Right atrium auricular region (tissue), 2 donors: ENCODE results near the gene POFUT2. TPM values are rescaled to one million over a fixed set of nuclear protein-coding genes. Genes with fewer than 3 reads are reported as not detected.
A peak's percentile ranks its signal among the peaks of the same experiment; 100 is the strongest.
"Not testable (repeated sequence)": the region's sequence is repeated elsewhere in the genome, so short reads cannot be mapped to it uniquely, and the experiment has no call there.

Experiments
- DNase-seq: peaks from one replicate; pipeline ENCODE4 v3.0.0-alpha.2; 2019; ENCODE audit warnings: low spot score
- H3K27ac ChIP-seq, 2 donors: fragments of 200-600 bp; sonication (generic); 1 replicate in 1 of 2; 2 replicates in 1 of 2; pipeline ENCODE4 v1.5.1; 2016 to 2019
- H3K27me3 ChIP-seq, 2 donors: fragments of 200-600 bp; sonication (generic); one replicate each; pipeline versions ENCODE4 v1.5.1 to v1.6.0; 2017 to 2019
- H3K36me3 ChIP-seq: fragments of 200-600 bp; sonication (generic); one replicate; pipeline ENCODE4 v1.5.1; 2016
- H3K4me1 ChIP-seq, 2 donors: fragments of 200-600 bp; sonication (generic); one replicate each; pipeline versions ENCODE4 v1.5.1 to v1.6.0; 2017 to 2019
- H3K4me3 ChIP-seq, 2 donors: fragments of 200-600 bp; sonication (generic); 1 replicate in 1 of 2; 2 replicates in 1 of 2; pipeline ENCODE4 v1.5.1; 2017 to 2019; ENCODE audit warnings: mild to moderate bottlenecking in 1 of 2, moderate library complexity in 1 of 2
- H3K9me3 ChIP-seq, 2 donors: fragments of 200-600 bp; sonication (generic); one replicate each; pipeline ENCODE4 v1.5.1; 2019
- CTCF ChIP-seq, 2 donors: fragments of 200-600 bp; sonication (generic); IDR thresholded peaks; one replicate each; pipeline ENCODE4 v1.5.1; 2019; ENCODE audit warnings: antibody characterized with exemption in 2 of 2
- total RNA-seq, 2 donors: library from RNA; depleted of rRNA; stranded (reverse); fragments of >200 nt; gene quantifications; one replicate each; pipeline ENCODE4 v1.1.0, GENCODE V29; 2016

Gene POFUT2
- total RNA-seq, 2 donors from 2014 or later, result 5.8 to 12.0 TPM

DNA sequence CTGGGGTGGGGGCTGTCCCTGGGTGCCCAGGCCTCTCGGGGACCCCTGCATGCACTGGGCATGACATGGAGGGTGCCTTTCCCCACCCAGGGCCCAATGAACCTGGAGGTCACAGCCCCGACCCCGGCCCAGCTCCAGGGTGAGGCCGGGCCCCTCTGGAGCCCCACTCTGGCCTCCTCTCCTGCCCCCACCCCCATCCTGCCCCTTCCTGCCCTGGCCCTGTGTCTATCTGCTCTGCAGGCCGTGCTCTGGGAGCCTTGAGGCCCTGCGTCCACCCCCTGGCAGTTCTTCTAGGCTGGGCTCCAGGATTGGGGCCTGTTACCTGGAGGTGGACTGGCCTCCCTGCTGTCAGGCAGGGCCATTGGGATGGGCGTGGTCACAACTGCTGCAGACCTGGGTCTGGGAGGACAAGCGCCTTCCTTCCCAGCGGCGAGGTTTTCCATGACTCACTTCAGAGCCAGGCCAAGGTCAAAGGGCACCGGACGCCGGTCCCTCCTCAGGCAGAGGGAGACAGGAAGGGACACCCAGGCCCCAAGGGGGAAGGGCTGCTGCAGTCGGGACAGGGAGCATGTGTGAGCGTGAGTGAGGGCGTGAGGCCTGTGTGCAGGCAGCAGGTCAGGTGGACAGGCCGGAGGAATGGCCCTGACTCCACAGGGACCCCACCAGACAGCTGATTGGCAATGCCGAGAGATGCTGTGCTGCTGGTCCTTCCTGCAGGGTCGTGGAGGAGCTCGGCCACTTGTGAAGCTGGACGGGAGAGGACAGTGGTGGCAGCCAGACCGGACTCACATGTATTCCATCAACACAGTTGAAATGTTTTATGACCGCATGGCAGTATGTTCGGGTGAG is 31.1 kb upstream of the POFUT2 start:
- H3K4me1 ChIP-seq, result peaks cover 0 to 60% of the 10 kb centered on the region in 2 donors
- no peaks in the 10 kb centered on the region for H3K36me3 ChIP-seq
- H3K4me3 ChIP-seq, result no peak overlapping the region
- DNase-seq, result peak; percentile 87
- no peaks in the 10 kb centered on the region for H3K27me3 ChIP-seq
- no peaks in the 10 kb centered on the region for H3K9me3 ChIP-seq
- peak overlapping the region; percentile 80 to 85 for H3K27ac ChIP-seq
- no peak for TF ChIP-seq CTCF (IDR thresholded peaks at IDR 0.05)

DNA sequence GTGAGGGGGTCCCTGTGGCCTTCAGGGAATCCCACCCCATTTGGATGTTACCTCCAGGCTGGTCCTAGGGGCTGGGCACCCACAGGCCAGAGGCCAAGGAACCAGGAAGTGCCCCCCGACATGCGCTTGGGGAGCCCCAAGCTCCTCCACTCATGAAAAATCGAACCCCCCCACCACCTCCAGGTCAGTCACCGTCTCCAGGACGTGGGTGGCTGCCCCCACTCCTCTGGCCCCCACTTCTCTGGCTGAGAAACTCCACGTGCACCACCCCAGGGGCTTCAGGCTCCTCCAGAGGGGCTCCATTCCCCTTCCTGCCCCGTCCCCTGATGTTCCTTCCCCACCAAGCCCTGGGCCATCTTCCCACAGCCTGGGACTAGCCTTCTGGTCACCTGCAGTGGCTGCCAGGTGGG is 30.5 kb upstream of the POFUT2 start:
- no peak overlapping the region for H3K4me3 ChIP-seq
- H3K4me1 ChIP-seq, result peaks cover 0 to 54% of the 10 kb centered on the region in 2 donors
- DNase-seq, result no peak
- no peak for TF ChIP-seq CTCF (IDR thresholded peaks at IDR 0.05)
- no peaks in the 10 kb centered on the region for H3K9me3 ChIP-seq
- no peaks in the 10 kb centered on the region for H3K27me3 ChIP-seq
- H3K36me3 ChIP-seq, result no peaks in the 10 kb centered on the region
- peak overlapping the region; percentile 80 to 85 for H3K27ac ChIP-seq

DNA sequence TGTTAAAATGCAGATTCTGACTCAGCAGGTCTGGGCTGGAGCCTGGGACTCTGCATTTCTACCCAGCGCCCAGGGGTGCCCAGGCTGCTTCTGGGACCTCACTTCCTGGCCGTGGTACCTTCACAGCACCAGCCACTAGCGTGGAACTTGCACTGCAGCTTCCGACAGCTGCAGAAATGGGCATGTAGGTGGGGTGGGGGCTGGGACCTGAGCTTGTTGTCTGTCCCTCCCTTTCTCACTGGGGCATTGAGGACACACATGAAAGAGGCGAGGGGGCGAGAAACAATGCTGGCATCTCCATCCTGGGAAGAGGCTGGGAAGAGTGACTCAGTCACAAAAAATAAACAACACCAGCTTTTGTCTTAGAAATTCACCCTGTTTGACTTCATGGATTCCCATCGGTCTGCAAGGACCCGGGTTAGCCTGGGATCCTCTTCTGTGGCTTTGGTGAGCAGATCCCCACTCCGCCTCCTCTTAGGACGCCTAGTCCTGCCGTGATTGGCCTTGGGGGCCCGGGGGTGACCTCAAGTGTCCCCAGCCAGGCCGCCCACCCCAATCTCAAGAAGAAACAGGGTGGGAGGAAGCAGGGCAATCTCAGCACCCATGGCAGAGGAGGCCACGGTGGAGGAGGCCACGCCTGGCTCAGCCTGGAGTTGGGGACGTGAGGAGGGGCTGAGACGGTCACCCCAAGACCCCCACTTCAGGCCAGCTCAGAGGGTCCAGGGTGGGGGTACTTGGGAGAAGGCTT is 29.9 kb upstream of the POFUT2 start:
- Histone ChIP-seq H3K4me3 (no peak overlapping the region), H3K27ac (peak overlapping the region; percentile 80 to 85), H3K36me3 (no peaks in the 10 kb centered on the region), H3K4me1 (peaks cover 0 to 49% of the 10 kb centered on the region in 2 donors), H3K27me3 (no peaks in the 10 kb centered on the region), H3K9me3 (no peaks in the 10 kb centered on the region)
- no peak for TF ChIP-seq CTCF (IDR thresholded peaks at IDR 0.05)
- no peak for DNase-seq

GRCh38 chr21:45316871-45317397 is 29.2 kb upstream of the POFUT2 start:
- Histone ChIP-seq H3K9me3 (no peaks in the 10 kb centered on the region), H3K27me3 (no peaks in the 10 kb centered on the region), H3K36me3 (no peaks in the 10 kb centered on the region), H3K4me1 (peaks cover 0 to 49% of the 10 kb centered on the region in 2 donors), H3K4me3 (no peak overlapping the region), H3K27ac (peak overlapping the region; percentile 80 to 85)
- TF ChIP-seq CTCF (IDR thresholded peaks at IDR 0.05), result no peak
- DNase-seq, result no peak

GRCh38 chr21:45315676-45316470 is 28.2 kb upstream of the POFUT2 start:
- H3K4me3 ChIP-seq, H3K9me3 ChIP-seq, DNase-seq, H3K36me3 ChIP-seq, H3K27ac ChIP-seq, H3K27me3 ChIP-seq: not testable (repeated sequence)
- H3K4me1 ChIP-seq, result peaks cover 0 to 41% of the 10 kb centered on the region in 2 donors
